Keratinocyte (primary cell): Measurements from ENCODE around the gene SEC24A. TPM values are rescaled to one million over a fixed set of nuclear protein-coding genes. Genes with fewer than 3 reads are reported as not detected.

Experiments used
- DNase-seq: peaks from one replicate; pipeline ENCODE4 v3.0.0-alpha.2; 2011; ENCODE audit warnings: low read depth, missing footprints, low spot score
- FAIRE-seq: peaks from 2 replicates; lab custom pipeline; 2011; peaks lifted over from hg19 to GRCh38; lab: Jason Lieb, UNC
- H2AFZ ChIP-seq: 2 replicates; pipeline ENCODE4 v1.6.0; 2012; ENCODE audit warnings: low read length, control low read depth, inconsistent platforms; ENCODE audit not compliant: control insufficient read depth
- H3K27ac ChIP-seq: 2 replicates; pipeline ENCODE4 v1.5.1; 2011; ENCODE audit warnings: low read length; ENCODE audit not compliant: control insufficient read depth, insufficient read depth
- H3K27me3 ChIP-seq: 3 replicates; pipeline ENCODE4 v1.6.0; 2011; ENCODE audit warnings: low read length; ENCODE audit not compliant: control insufficient read depth, insufficient read depth; ENCODE audit errors: extremely low read depth
- H3K36me3 ChIP-seq, 2 experiments: 2 replicates in 1 of 2; 3 replicates in 1 of 2; pipeline ENCODE4 v1.5.1; 2011; ENCODE audit warnings: low read length in 2 of 2, mild to moderate bottlenecking in 1 of 2; ENCODE audit not compliant: control insufficient read depth in 2 of 2, insufficient read depth in 2 of 2; ENCODE audit errors: extremely low read depth in 1 of 2
- H3K4me1 ChIP-seq: 3 replicates; pipeline ENCODE4 v1.5.1; 2011; ENCODE audit warnings: low read length; ENCODE audit not compliant: control insufficient read depth, insufficient read depth; ENCODE audit errors: extremely low read depth
- H3K4me2 ChIP-seq: 3 replicates; pipeline ENCODE4 v1.6.0; 2011; ENCODE audit warnings: low read depth, low read length; ENCODE audit not compliant: control insufficient read depth, insufficient read depth; ENCODE audit errors: extremely low read depth
- H3K4me3 ChIP-seq, 3 experiments: fragments of 200-600 bp in 1 of 3; sonication (generic) in 1 of 3; 2 replicates in 2 of 3; 3 replicates in 1 of 3; pipeline ENCODE4 v1.5.1; 2011 to 2016; ENCODE audit warnings: low read length in 3 of 3, mild to moderate bottlenecking in 3 of 3, control low read depth in 2 of 3, inconsistent platforms in 1 of 3, low read depth in 1 of 3, mixed read lengths in 1 of 3, mixed run types in 1 of 3, moderate library complexity in 1 of 3; ENCODE audit not compliant: control insufficient read depth in 2 of 3, insufficient read depth in 2 of 3; ENCODE audit errors: extremely low read depth in 1 of 3
- H3K79me2 ChIP-seq: 2 replicates; pipeline ENCODE4 v1.6.0; 2012; ENCODE audit warnings: low read length; ENCODE audit not compliant: control insufficient read depth, insufficient read depth
- H3K9ac ChIP-seq: 3 replicates; pipeline ENCODE4 v1.6.0; 2011; ENCODE audit warnings: low read length; ENCODE audit not compliant: control insufficient read depth, insufficient read depth; ENCODE audit errors: extremely low read depth
- H3K9me1 ChIP-seq: 3 replicates; pipeline ENCODE4 v1.6.0; 2011; ENCODE audit warnings: low read length; ENCODE audit not compliant: control insufficient read depth, insufficient read depth; ENCODE audit errors: extremely low read depth
- H3K9me3 ChIP-seq: 2 replicates; pipeline ENCODE4 v1.5.1; 2012; ENCODE audit warnings: low read depth, low read length; ENCODE audit not compliant: control insufficient read depth
- H4K20me1 ChIP-seq: 3 replicates; pipeline ENCODE4 v1.6.0; 2011; ENCODE audit warnings: low read length; ENCODE audit not compliant: control insufficient read depth, insufficient read depth; ENCODE audit errors: extremely low read depth
- CTCF ChIP-seq, 3 experiments: IDR thresholded peaks in 1 of 3; conservative IDR thresholded peaks in 1 of 3; optimal IDR thresholded peaks in 1 of 3; 2 replicates in 2 of 3; 3 replicates in 1 of 3; pipeline versions ENCODE3 to v1.5.1; 2011; ENCODE audit warnings: low read length in 3 of 3, mild to moderate bottlenecking in 3 of 3, moderate library complexity in 2 of 3, control low read depth in 1 of 3, inconsistent platforms in 1 of 3; ENCODE audit not compliant: insufficient read depth in 2 of 3; ENCODE audit errors: extremely low read depth in 1 of 3
- EZH2 ChIP-seq: IDR thresholded peaks from one replicate; pipeline ENCODE4 v1.6.1; 2012; ENCODE audit warnings: inconsistent platforms, mild to moderate bottlenecking, low read length, moderate library complexity
- dilution Hi-C: fragments of 300-500 bp; cut with MboI; formaldehyde crosslinking; loops from one replicate; pipeline ENCODE4 v1.7.0; 2020; ENCODE audit warnings: low sequenced_read_pairs; ENCODE audit not compliant: extremely low pct_ligation_motif_present
- polyA plus RNA-seq, 5 experiments: library from polyadenylated mRNA; depleted of rRNA in 3 of 5; stranded (reverse) in 3 of 5; stranded (forward) in 1 of 5; unstranded in 1 of 5; fragments of >200 nt; gene quantifications; 1 replicate in 1 of 5; 2 replicates in 3 of 5; 3 replicates in 1 of 5; pipeline versions ENCODE4 v1.2.1 to v1.2.3, GENCODE V29; 2011 to 2012; ENCODE audit warnings: missing spikeins in 2 of 5, low read depth in 1 of 5, low replicate concordance in 1 of 5

The SEC24A gene
- polyA plus RNA-seq, 1 donor (not counting 4 experiments of a cell fraction or from before 2014, with no cell fraction given) = 18.3 TPM

DNA sequence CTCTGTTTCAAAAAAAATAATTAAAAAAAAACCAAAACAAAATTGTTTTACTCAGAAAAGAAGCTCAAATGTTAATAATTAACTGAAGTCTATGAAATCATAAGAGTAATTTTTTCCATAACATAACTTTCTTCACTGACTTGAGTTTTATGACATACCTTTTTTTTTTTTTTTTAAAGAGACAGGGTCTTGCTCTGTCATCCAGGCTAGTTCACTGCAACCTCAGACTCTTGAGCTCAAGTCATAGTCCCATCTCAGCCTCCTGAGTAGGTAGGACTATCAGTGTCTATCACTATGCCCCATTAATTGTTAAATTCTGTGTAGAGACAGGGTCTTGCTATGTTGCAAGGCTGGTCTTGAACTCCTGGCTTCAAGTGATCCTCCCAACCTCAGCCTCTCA is 37.9 kb upstream of the SEC24A start:
- no peaks in the 10 kb centered on the region for H3K9me3 ChIP-seq
- H2AFZ ChIP-seq = no peak overlapping the region
- no peak overlapping the region for H3K4me2 ChIP-seq
- no peak overlapping the region for H3K4me3 ChIP-seq
- no peaks in the 10 kb centered on the region for H3K79me2 ChIP-seq
- H3K4me1 ChIP-seq = no peaks in the 10 kb centered on the region
- H4K20me1 ChIP-seq = no peaks in the 10 kb centered on the region
- H3K27ac ChIP-seq = no peak overlapping the region
- no peaks in the 10 kb centered on the region for H3K9me1 ChIP-seq
- no peaks in the 10 kb centered on the region for H3K27me3 ChIP-seq
- dilution Hi-C loops = no loop called here
- TF ChIP-seq EZH2 = no peak
- no peak for FAIRE-seq
- H3K9ac ChIP-seq = no peak overlapping the region
- DNase-seq = no peak
- H3K36me3 ChIP-seq = peaks cover 11 to 22% of the 10 kb centered on the region in 2 experiments

GRCh38 chr5:134611515-134611914 is 37.1 kb upstream of the SEC24A start:
- Histone ChIP-seq H3K9ac (no peak overlapping the region), H3K36me3 (peaks cover 7 to 16% of the 10 kb centered on the region in 2 experiments), H3K4me3 (no peak overlapping the region), H2AFZ (no peak overlapping the region), H3K4me2 (no peak overlapping the region), H3K79me2 (no peaks in the 10 kb centered on the region), H3K27me3 (no peaks in the 10 kb centered on the region), H3K27ac (no peak overlapping the region), H3K4me1 (no peaks in the 10 kb centered on the region), H4K20me1 (no peaks in the 10 kb centered on the region), H3K9me1 (no peaks in the 10 kb centered on the region), H3K9me3 (no peaks in the 10 kb centered on the region)
- dilution Hi-C loops = no loop called here
- TF ChIP-seq CTCF (optimal IDR thresholded peaks at IDR 0.05 in 1 of 3, IDR thresholded peaks at IDR 0.05 in 1 of 3, conservative IDR thresholded peaks at IDR 0.05 in 1 of 3; ENCODE audit: extremely low read depth in 1 of 3, insufficient read depth in 2 of 3, low read length in 3 of 3) (no peak), EZH2 (no peak)
- no peak for DNase-seq
- no peak for FAIRE-seq

DNA sequence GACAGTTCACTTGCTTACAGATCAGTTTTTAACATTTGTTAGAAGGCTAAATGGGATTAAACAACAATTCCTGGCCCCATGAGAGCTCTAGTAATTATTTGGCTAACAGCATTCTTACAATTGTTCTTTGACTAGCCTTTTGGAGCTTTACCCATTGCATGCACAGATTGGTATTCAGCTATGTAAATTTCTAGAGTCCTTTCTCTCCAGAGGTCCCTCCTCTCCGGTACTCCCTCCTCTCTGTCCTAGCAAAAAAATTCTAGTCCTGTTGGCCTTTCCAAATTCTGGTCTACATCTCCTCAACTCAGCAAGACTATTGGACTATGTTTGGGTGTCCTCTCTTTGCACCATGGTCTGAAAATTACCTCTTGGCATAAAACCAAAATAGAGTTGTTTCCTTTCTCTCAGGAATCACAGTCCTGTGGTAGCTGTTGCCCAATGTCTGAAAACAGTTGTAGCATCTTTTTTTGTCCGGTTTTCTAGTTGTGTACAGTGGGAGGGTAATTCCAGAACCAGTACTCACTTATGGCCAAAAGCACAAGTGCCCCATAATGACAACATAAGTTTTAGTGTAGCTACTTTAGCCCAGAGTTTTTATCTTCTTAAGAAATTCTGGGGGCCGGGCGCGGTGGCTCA is 34.0 kb upstream of the SEC24A start:
- no peak overlapping the region for H2AFZ ChIP-seq
- no peaks in the 10 kb centered on the region for H3K9me1 ChIP-seq
- H3K9ac ChIP-seq = no peak overlapping the region
- TF ChIP-seq EZH2 (no peak), CTCF (optimal IDR thresholded peaks at IDR 0.05 in 1 of 3, IDR thresholded peaks at IDR 0.05 in 1 of 3, conservative IDR thresholded peaks at IDR 0.05 in 1 of 3; ENCODE audit: extremely low read depth in 1 of 3, insufficient read depth in 2 of 3, low read length in 3 of 3) (no peak)
- no peaks in the 10 kb centered on the region for H3K79me2 ChIP-seq
- FAIRE-seq = no peak
- no peak overlapping the region for H3K27ac ChIP-seq
- no peaks in the 10 kb centered on the region for H3K9me3 ChIP-seq
- dilution Hi-C loops = no loop called here
- no peaks in the 10 kb centered on the region for H3K4me1 ChIP-seq
- H3K36me3 ChIP-seq = peaks cover 4 to 13% of the 10 kb centered on the region in 2 experiments
- DNase-seq = no peak
- no peak overlapping the region for H3K4me3 ChIP-seq
- no peaks in the 10 kb centered on the region for H4K20me1 ChIP-seq
- H3K4me2 ChIP-seq = no peak overlapping the region
- no peaks in the 10 kb centered on the region for H3K27me3 ChIP-seq
